ENCODE measurements around the gene GPRC5C.
A peak's percentile ranks its signal among the peaks of the same experiment; 100 is the strongest.

The GPRC5C gene

GRCh38 chr17:74443516-74444296 lies 11.8 kb downstream of the GPRC5C start:
- Histone ChIP-seq H3K4me1 (ENCODE audit: control insufficient read depth in 1 of 2, insufficient read depth in 2 of 2, low read length in 2 of 2) (peaks cover 22 to 27% of the 10 kb centered on the region in 2 donors), H3K4me3 (ENCODE audit: low read depth in 1 of 2, low read length in 2 of 2) (peak overlapping the region; percentile 43 to 61), H3K36me3 (ENCODE audit: control insufficient read depth in 1 of 2, insufficient read depth in 2 of 2, low read length in 2 of 2) (peaks cover 0 to 19% of the 10 kb centered on the region in 2 donors), H3K27me3 (ENCODE audit: control insufficient read depth in 1 of 2, insufficient read depth in 2 of 2, low read length in 2 of 2) (no peaks in the 10 kb centered on the region), H3K27ac (ENCODE audit: low read depth, low read length) (peak overlapping the region; percentile 96), H3K9me3 (ENCODE audit: control insufficient read depth in 1 of 2, low read length in 2 of 2) (no peaks in the 10 kb centered on the region), H3K9ac (ENCODE audit: low read depth in 1 of 2, low read length in 2 of 2) (peak overlapping the region; percentile 61 to 73)

GRCh38 chr17:74444406-74444805 lies 12.5 kb downstream of the GPRC5C start:
- H3K27me3 ChIP-seq (ENCODE audit: control insufficient read depth in 1 of 2, insufficient read depth in 2 of 2, low read length in 2 of 2), result no peaks in the 10 kb centered on the region
- no peak overlapping the region for H3K27ac ChIP-seq (ENCODE audit: low read depth, low read length)
- peaks cover 0 to 19% of the 10 kb centered on the region in 2 donors for H3K36me3 ChIP-seq (ENCODE audit: control insufficient read depth in 1 of 2, insufficient read depth in 2 of 2, low read length in 2 of 2)
- H3K9me3 ChIP-seq (ENCODE audit: control insufficient read depth in 1 of 2, low read length in 2 of 2), result no peaks in the 10 kb centered on the region
- peaks cover 22 to 27% of the 10 kb centered on the region in 2 donors for H3K4me1 ChIP-seq (ENCODE audit: control insufficient read depth in 1 of 2, insufficient read depth in 2 of 2, low read length in 2 of 2)
- peak overlapping the region; percentile 21 to 61 for H3K4me3 ChIP-seq (ENCODE audit: low read depth in 1 of 2, low read length in 2 of 2)
- H3K9ac ChIP-seq (ENCODE audit: low read depth in 1 of 2, low read length in 2 of 2), result peak overlapping the region; percentile 61 to 73

- no peak overlapping the region for H3K9ac ChIP-seq (ENCODE audit: low read depth in 1 of 2, low read length in 2 of 2)
- no peaks in the 10 kb centered on the region for H3K27me3 ChIP-seq (ENCODE audit: control insufficient read depth in 1 of 2, insufficient read depth in 2 of 2, low read length in 2 of 2)
- no peaks in the 10 kb centered on the region for H3K9me3 ChIP-seq (ENCODE audit: control insufficient read depth in 1 of 2, low read length in 2 of 2)
- peaks cover 0 to 14% of the 10 kb centered on the region in 2 donors for H3K36me3 ChIP-seq (ENCODE audit: control insufficient read depth in 1 of 2, insufficient read depth in 2 of 2, low read length in 2 of 2)
- no peak overlapping the region for H3K27ac ChIP-seq (ENCODE audit: low read depth, low read length)
- H3K4me3 ChIP-seq (ENCODE audit: low read depth in 1 of 2, low read length in 2 of 2), result no peak overlapping the region
- H3K4me1 ChIP-seq (ENCODE audit: control insufficient read depth in 1 of 2, insufficient read depth in 2 of 2, low read length in 2 of 2), result peaks cover 22 to 27% of the 10 kb centered on the region in 2 donors
Observed at GRCh38 chr17:74445158-74445557, 13.3 kb downstream of the GPRC5C start.

- Histone ChIP-seq H3K36me3 (ENCODE audit: control insufficient read depth in 1 of 2, insufficient read depth in 2 of 2, low read length in 2 of 2) (peaks cover 0 to 9% of the 10 kb centered on the region in 2 donors), H3K9ac (ENCODE audit: low read depth in 1 of 2, low read length in 2 of 2) (no peak overlapping the region), H3K27ac (ENCODE audit: low read depth, low read length) (peak overlapping the region; percentile 13), H3K4me3 (ENCODE audit: low read depth in 1 of 2, low read length in 2 of 2) (no peak overlapping the region), H3K9me3 (ENCODE audit: control insufficient read depth in 1 of 2, low read length in 2 of 2) (no peaks in the 10 kb centered on the region), H3K4me1 (ENCODE audit: control insufficient read depth in 1 of 2, insufficient read depth in 2 of 2, low read length in 2 of 2) (peaks cover 24 to 28% of the 10 kb centered on the region in 2 donors), H3K27me3 (ENCODE audit: control insufficient read depth in 1 of 2, insufficient read depth in 2 of 2, low read length in 2 of 2) (no peaks in the 10 kb centered on the region)
Observed at GRCh38 chr17:74446551-74447500, 14.9 kb downstream of the GPRC5C start.

- Histone ChIP-seq H3K36me3 (ENCODE audit: control insufficient read depth in 1 of 2, insufficient read depth in 2 of 2, low read length in 2 of 2) (peaks cover 0 to 9% of the 10 kb centered on the region in 2 donors), H3K27ac (ENCODE audit: low read depth, low read length) (no peak overlapping the region), H3K4me1 (ENCODE audit: control insufficient read depth in 1 of 2, insufficient read depth in 2 of 2, low read length in 2 of 2) (peaks cover 30 to 31% of the 10 kb centered on the region in 2 donors), H3K9me3 (ENCODE audit: control insufficient read depth in 1 of 2, low read length in 2 of 2) (no peaks in the 10 kb centered on the region), H3K4me3 (ENCODE audit: low read depth in 1 of 2, low read length in 2 of 2) (no peak overlapping the region), H3K9ac (ENCODE audit: low read depth in 1 of 2, low read length in 2 of 2) (no peak overlapping the region), H3K27me3 (ENCODE audit: control insufficient read depth in 1 of 2, insufficient read depth in 2 of 2, low read length in 2 of 2) (no peaks in the 10 kb centered on the region)
Observed at GRCh38 chr17:74447628-74448159, 15.8 kb downstream of the GPRC5C start.

GRCh38 chr17:74448756-74449155 lies 16.9 kb downstream of the GPRC5C start:
- Histone ChIP-seq H3K36me3 (ENCODE audit: control insufficient read depth in 1 of 2, insufficient read depth in 2 of 2, low read length in 2 of 2) (peaks cover 0 to 9% of the 10 kb centered on the region in 2 donors), H3K9me3 (ENCODE audit: control insufficient read depth in 1 of 2, low read length in 2 of 2) (no peaks in the 10 kb centered on the region), H3K4me3 (ENCODE audit: low read depth in 1 of 2, low read length in 2 of 2) (no peak overlapping the region), H3K4me1 (ENCODE audit: control insufficient read depth in 1 of 2, insufficient read depth in 2 of 2, low read length in 2 of 2) (peaks cover 31% of the 10 kb centered on the region in 2 donors), H3K9ac (ENCODE audit: low read depth in 1 of 2, low read length in 2 of 2) (no peak overlapping the region), H3K27ac (ENCODE audit: low read depth, low read length) (no peak overlapping the region), H3K27me3 (ENCODE audit: control insufficient read depth in 1 of 2, insufficient read depth in 2 of 2, low read length in 2 of 2) (no peaks in the 10 kb centered on the region)

- H3K4me3 ChIP-seq (ENCODE audit: low read depth in 1 of 2, low read length in 2 of 2), result no peak overlapping the region
- H3K9ac ChIP-seq (ENCODE audit: low read depth in 1 of 2, low read length in 2 of 2), result no peak overlapping the region
- no peaks in the 10 kb centered on the region for H3K9me3 ChIP-seq (ENCODE audit: control insufficient read depth in 1 of 2, low read length in 2 of 2)
- no peaks in the 10 kb centered on the region for H3K27me3 ChIP-seq (ENCODE audit: control insufficient read depth in 1 of 2, insufficient read depth in 2 of 2, low read length in 2 of 2)
- H3K27ac ChIP-seq (ENCODE audit: low read depth, low read length), result no peak overlapping the region
- peaks cover 27% of the 10 kb centered on the region in 2 donors for H3K4me1 ChIP-seq (ENCODE audit: control insufficient read depth in 1 of 2, insufficient read depth in 2 of 2, low read length in 2 of 2)
- peaks cover 0 to 9% of the 10 kb centered on the region in 2 donors for H3K36me3 ChIP-seq (ENCODE audit: control insufficient read depth in 1 of 2, insufficient read depth in 2 of 2, low read length in 2 of 2)
Observed at GRCh38 chr17:74449306-74449705, 17.4 kb downstream of the GPRC5C start.

- H3K9me3 ChIP-seq (ENCODE audit: control insufficient read depth in 1 of 2, low read length in 2 of 2), result no peaks in the 10 kb centered on the region
- H3K27ac ChIP-seq (ENCODE audit: low read depth, low read length), result no peak overlapping the region
- H3K27me3 ChIP-seq (ENCODE audit: control insufficient read depth in 1 of 2, insufficient read depth in 2 of 2, low read length in 2 of 2), result no peaks in the 10 kb centered on the region
- no peak overlapping the region for H3K9ac ChIP-seq (ENCODE audit: low read depth in 1 of 2, low read length in 2 of 2)
- H3K4me3 ChIP-seq (ENCODE audit: low read depth in 1 of 2, low read length in 2 of 2), result no peak overlapping the region
- H3K4me1 ChIP-seq (ENCODE audit: control insufficient read depth in 1 of 2, insufficient read depth in 2 of 2, low read length in 2 of 2), result peaks cover 27% of the 10 kb centered on the region in 2 donors
- H3K36me3 ChIP-seq (ENCODE audit: control insufficient read depth in 1 of 2, insufficient read depth in 2 of 2, low read length in 2 of 2), result peaks cover 0 to 9% of the 10 kb centered on the region in 2 donors
Observed at GRCh38 chr17:74449773-74450172, 17.9 kb downstream of the GPRC5C start.

GRCh38 chr17:74450231-74450630 lies 18.3 kb downstream of the GPRC5C start:
- no peak overlapping the region for H3K9ac ChIP-seq (ENCODE audit: low read depth in 1 of 2, low read length in 2 of 2)
- no peak overlapping the region for H3K4me3 ChIP-seq (ENCODE audit: low read depth in 1 of 2, low read length in 2 of 2)
- H3K27ac ChIP-seq (ENCODE audit: low read depth, low read length), result no peak overlapping the region
- H3K27me3 ChIP-seq (ENCODE audit: control insufficient read depth in 1 of 2, insufficient read depth in 2 of 2, low read length in 2 of 2), result no peaks in the 10 kb centered on the region
- H3K9me3 ChIP-seq (ENCODE audit: control insufficient read depth in 1 of 2, low read length in 2 of 2), result no peaks in the 10 kb centered on the region
- H3K4me1 ChIP-seq (ENCODE audit: control insufficient read depth in 1 of 2, insufficient read depth in 2 of 2, low read length in 2 of 2), result peaks cover 31% of the 10 kb centered on the region in 2 donors
- peaks cover 0 to 9% of the 10 kb centered on the region in 2 donors for H3K36me3 ChIP-seq (ENCODE audit: control insufficient read depth in 1 of 2, insufficient read depth in 2 of 2, low read length in 2 of 2)

All from duodenal mucosa (tissue), 2 donors.